ENCODE measurements around the gene FXYD5.
"Not testable (repeated sequence)": the region's sequence is repeated elsewhere in the genome, so short reads cannot be mapped to it uniquely, and the experiment has no call there.

FXYD5 gene

GRCh38 chr19:35128398-35129057 lies 26.0 kb upstream of the FXYD5 start:
- POLR2A ChIA-PET: no interaction called here
- TF ChIP-seq, protein P1, sequence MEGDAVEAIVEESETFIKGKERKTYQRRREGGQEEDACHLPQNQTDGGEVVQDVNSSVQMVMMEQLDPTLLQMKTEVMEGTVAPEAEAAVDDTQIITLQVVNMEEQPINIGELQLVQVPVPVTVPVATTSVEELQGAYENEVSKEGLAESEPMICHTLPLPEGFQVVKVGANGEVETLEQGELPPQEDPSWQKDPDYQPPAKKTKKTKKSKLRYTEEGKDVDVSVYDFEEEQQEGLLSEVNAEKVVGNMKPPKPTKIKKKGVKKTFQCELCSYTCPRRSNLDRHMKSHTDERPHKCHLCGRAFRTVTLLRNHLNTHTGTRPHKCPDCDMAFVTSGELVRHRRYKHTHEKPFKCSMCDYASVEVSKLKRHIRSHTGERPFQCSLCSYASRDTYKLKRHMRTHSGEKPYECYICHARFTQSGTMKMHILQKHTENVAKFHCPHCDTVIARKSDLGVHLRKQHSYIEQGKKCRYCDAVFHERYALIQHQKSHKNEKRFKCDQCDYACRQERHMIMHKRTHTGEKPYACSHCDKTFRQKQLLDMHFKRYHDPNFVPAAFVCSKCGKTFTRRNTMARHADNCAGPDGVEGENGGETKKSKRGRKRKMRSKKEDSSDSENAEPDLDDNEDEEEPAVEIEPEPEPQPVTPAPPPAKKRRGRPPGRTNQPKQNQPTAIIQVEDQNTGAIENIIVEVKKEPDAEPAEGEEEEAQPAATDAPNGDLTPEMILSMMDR (IDR thresholded peaks at IDR 0.05; ENCODE audit: control extremely low read depth, extremely low read depth, low read depth, missing control alignments): no peak
- DNase-seq (ENCODE audit: extremely low spot score): no peak
- CTCF ChIA-PET: interaction anchor here (1.2 to 7.0 kb wide), 3 partner anchors 7 to 62 kb away, joined by 6 to 58 read pairs (median 7); partner anchors contain the start of gene LGI4

DNA sequence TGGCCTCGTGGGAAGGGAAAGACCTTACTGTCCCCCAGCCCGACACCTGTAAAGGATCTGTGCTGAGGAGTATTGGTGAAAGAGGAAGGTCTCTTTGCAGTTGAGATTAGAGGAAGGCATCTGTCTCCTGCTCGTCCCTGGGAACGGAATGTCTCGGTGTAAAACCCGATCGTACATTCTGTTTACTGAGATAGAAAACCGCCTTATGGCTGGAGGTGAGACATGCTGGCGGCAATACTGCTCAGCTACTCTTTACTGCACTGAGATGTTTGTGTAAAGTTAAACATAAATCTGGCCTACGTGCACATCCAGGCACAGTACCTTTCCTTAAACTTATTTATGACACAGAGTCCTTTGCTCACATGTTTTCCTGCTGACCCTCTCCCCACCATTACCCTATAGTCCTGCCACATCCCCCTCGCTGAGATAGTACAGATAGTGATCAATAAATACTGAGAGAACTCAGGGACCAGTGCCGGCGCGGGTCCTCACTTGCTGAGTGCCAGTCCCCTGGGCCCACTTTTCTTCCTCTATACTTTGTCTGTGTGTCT lies 24.7 kb upstream of the FXYD5 start:
- CTCF ChIA-PET; POLR2A ChIA-PET; DNase-seq (ENCODE audit: extremely low spot score): not testable (repeated sequence)

- TF ChIP-seq, protein P1 (IDR thresholded peaks at IDR 0.05; ENCODE audit: control extremely low read depth, extremely low read depth, low read depth, missing control alignments): no peak
- ChIA-PET CTCF (interaction anchor here (0.8 kb wide), 1 partner anchor 16 kb away, joined by 3 read pairs; no protein-coding TSS in a partner anchor), POLR2A (no interaction called here)
- DNase-seq (ENCODE audit: extremely low spot score): no peak
These were observed 23.5 kb upstream of the FXYD5 start for GRCh38 chr19:35130761-35131720.

DNA sequence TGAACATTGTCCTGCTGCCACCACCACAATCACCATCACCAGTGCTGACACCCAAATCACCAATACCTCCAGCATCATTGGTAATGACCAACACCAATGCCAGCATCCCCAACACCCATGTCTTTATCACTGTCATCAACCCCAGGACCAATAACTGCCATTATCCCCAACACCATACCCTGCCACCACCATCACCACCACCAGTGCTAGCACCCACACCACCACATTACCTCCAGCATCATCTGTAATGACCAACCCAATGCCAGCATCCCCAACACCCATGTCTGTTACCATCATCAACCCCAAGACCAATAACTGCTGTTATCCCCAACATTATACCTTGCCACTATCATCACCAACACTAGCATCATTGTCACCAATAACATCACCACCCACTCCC lies 22.3 kb upstream of the FXYD5 start:
- TF ChIP-seq, protein P1 (IDR thresholded peaks at IDR 0.05; ENCODE audit: control extremely low read depth, extremely low read depth, low read depth, missing control alignments): no peak
- DNase-seq (ENCODE audit: extremely low spot score): no peak
- ChIA-PET POLR2A (no interaction called here), CTCF (no interaction called here)

DNA sequence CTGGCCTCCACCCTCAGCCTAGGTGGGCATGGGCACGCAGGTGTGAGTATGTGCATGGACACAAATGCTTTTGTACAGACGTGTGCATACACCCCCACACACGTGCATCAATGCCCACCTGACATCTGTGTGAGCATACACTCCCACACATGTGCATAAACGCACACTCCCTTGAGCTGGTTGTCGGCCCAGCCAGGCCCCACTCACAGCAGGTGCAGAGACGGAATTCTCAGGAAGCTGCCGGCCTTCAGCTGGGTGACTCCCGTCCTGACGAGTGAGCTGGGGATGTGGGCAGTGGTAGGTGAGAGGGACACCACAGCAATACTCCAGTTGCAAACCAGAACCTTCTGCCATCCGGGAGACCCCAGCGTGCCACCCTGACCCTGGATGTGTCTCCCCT lies 20.7 kb upstream of the FXYD5 start:
- ChIA-PET POLR2A (no interaction called here), CTCF (interaction anchor here (2.7 to 5.5 kb wide), 6 partner anchors 9 to 67 kb away, joined by 8 to 65 read pairs (median 32); partner anchors contain the start of gene FXYD3)
- DNase-seq (ENCODE audit: extremely low spot score): no peak
- TF ChIP-seq, protein P1 (IDR thresholded peaks at IDR 0.05; ENCODE audit: control extremely low read depth, extremely low read depth, low read depth, missing control alignments): no peak

- POLR2A ChIA-PET: no interaction called here
- TF ChIP-seq, protein P1 (IDR thresholded peaks at IDR 0.05; ENCODE audit: control extremely low read depth, extremely low read depth, low read depth, missing control alignments): no peak
- no peak for DNase-seq (ENCODE audit: extremely low spot score)
- CTCF ChIA-PET: interaction anchor here (0.8 to 5.5 kb wide), 22 partner anchors 10 to 97 kb away, joined by 3 to 65 read pairs (median 7); partner anchors contain the start of gene FXYD3
These were observed 19.8 kb upstream of the FXYD5 start, which contains the start of gene LGI4 for GRCh38 chr19:35134601-35135242. LGI4 (minus strand) TSS chr19:35135059; CDS start chr19:35134680, 379 bp downstream.
